SJSA1 (cell line): ENCODE results near the gene RIPK4. TPM values are rescaled to one million over a fixed set of nuclear protein-coding genes. Genes with fewer than 3 reads are reported as not detected.

Experiments used
- DNase-seq, 2 experiments: peaks; one replicate each; pipeline ENCODE4 v3.0.0-alpha.2; 2015 to 2020; ENCODE audit warnings: low spot score in 2 of 2, low read depth in 1 of 2
- H3K27ac ChIP-seq: fragments of 250-450 bp; sonication (Bioruptor Pico); 2 replicates; pipeline ENCODE4 v1.5.1; 2020; ENCODE audit warnings: mild to moderate bottlenecking, moderate library complexity
- H3K27me3 ChIP-seq: fragments of 250-450 bp; sonication (Bioruptor Pico); replicated peaks from 2 replicates; pipeline ENCODE4 v1.5.1; 2020; ENCODE audit warnings: mild to moderate bottlenecking, moderate library complexity
- H3K36me3 ChIP-seq: fragments of 250-450 bp; sonication (Bioruptor Pico); 2 replicates; pipeline ENCODE4 v1.5.1; 2020; ENCODE audit warnings: mild to moderate bottlenecking
- H3K4me1 ChIP-seq: fragments of 250-450 bp; sonication (Bioruptor Pico); replicated peaks from 2 replicates; pipeline ENCODE4 v1.6.1; 2021; ENCODE audit warnings: mild to moderate bottlenecking
- H3K4me3 ChIP-seq: fragments of 250-450 bp; sonication (Bioruptor Pico); 2 replicates; pipeline ENCODE4 v1.5.1; 2020; ENCODE audit warnings: mild to moderate bottlenecking
- H3K9me3 ChIP-seq: fragments of 250-450 bp; sonication (Bioruptor Pico); replicated peaks from 2 replicates; pipeline ENCODE4 v1.5.1; 2020; ENCODE audit warnings: mild to moderate bottlenecking
- total RNA-seq: library from RNA; depleted of rRNA; stranded (reverse); fragments of >200 nt; shearing (Covaris generic); gene quantifications from 2 replicates; pipeline ENCODE4 v1.2.3, GENCODE V29; 2014

The RIPK4 gene
- total RNA-seq, 1 experiment from 2014 or later, result 0.47 TPM

- H3K4me1 ChIP-seq, result peaks cover 40% of the 10 kb centered on the region
- DNase-seq, result no peak
- H3K36me3 ChIP-seq, result no peaks in the 10 kb centered on the region
Observed at GRCh38 chr21:41750051-41750450, 16.8 kb downstream of the RIPK4 start.

GRCh38 chr21:41749286-41749685 lies 17.6 kb downstream of the RIPK4 start:
- Histone ChIP-seq H3K27ac (no peak overlapping the region), H3K27me3 (no peaks in the 10 kb centered on the region)

More at GRCh38 chr21:41750051-41750450, 16.8 kb downstream of the RIPK4 start:
- Histone ChIP-seq H3K4me3 (no peak overlapping the region), H3K27ac (no peak overlapping the region), H3K9me3 (no peaks in the 10 kb centered on the region), H3K27me3 (no peaks in the 10 kb centered on the region)

GRCh38 chr21:41747943-41748738 lies 18.7 kb downstream of the RIPK4 start:
- H3K27me3 ChIP-seq, result no peaks in the 10 kb centered on the region
- no peaks in the 10 kb centered on the region for H3K9me3 ChIP-seq
- no peak overlapping the region for H3K4me3 ChIP-seq
- no peaks in the 10 kb centered on the region for H3K36me3 ChIP-seq
- H3K27ac ChIP-seq, result no peak overlapping the region
- DNase-seq, result no peak
- peaks cover 29% of the 10 kb centered on the region for H3K4me1 ChIP-seq

More at GRCh38 chr21:41749286-41749685, 17.6 kb downstream of the RIPK4 start:
- Histone ChIP-seq H3K36me3 (no peaks in the 10 kb centered on the region), H3K9me3 (no peaks in the 10 kb centered on the region), H3K4me3 (no peak overlapping the region), H3K4me1 (peaks cover 34% of the 10 kb centered on the region)
- DNase-seq, result no peak

- no peaks in the 10 kb centered on the region for H3K27me3 ChIP-seq
- no peak for DNase-seq
- H3K36me3 ChIP-seq, result no peaks in the 10 kb centered on the region
- H3K4me1 ChIP-seq, result peaks cover 18% of the 10 kb centered on the region
- no peak overlapping the region for H3K4me3 ChIP-seq
- no peaks in the 10 kb centered on the region for H3K9me3 ChIP-seq
- H3K27ac ChIP-seq, result no peak overlapping the region
Observed at GRCh38 chr21:41746744-41747006, 20.2 kb downstream of the RIPK4 start.

GRCh38 chr21:41745971-41746743 lies 20.7 kb downstream of the RIPK4 start:
- Histone ChIP-seq H3K27ac (no peak overlapping the region), H3K27me3 (no peaks in the 10 kb centered on the region), H3K4me1 (peaks cover 13% of the 10 kb centered on the region), H3K4me3 (no peak overlapping the region), H3K9me3 (no peaks in the 10 kb centered on the region), H3K36me3 (no peaks in the 10 kb centered on the region)
- no peak for DNase-seq

GRCh38 chr21:41745026-41745820 lies 21.6 kb downstream of the RIPK4 start:
- no peaks in the 10 kb centered on the region for H3K36me3 ChIP-seq
- H3K4me3 ChIP-seq, result no peak overlapping the region
- no peaks in the 10 kb centered on the region for H3K9me3 ChIP-seq
- no peak for DNase-seq
- peaks cover 4% of the 10 kb centered on the region for H3K4me1 ChIP-seq
- H3K27ac ChIP-seq, result no peak overlapping the region
- no peaks in the 10 kb centered on the region for H3K27me3 ChIP-seq

GRCh38 chr21:41744028-41744930 lies 22.6 kb downstream of the RIPK4 start:
- Histone ChIP-seq H3K4me1 (no peaks in the 10 kb centered on the region), H3K27ac (no peak overlapping the region), H3K27me3 (no peaks in the 10 kb centered on the region), H3K9me3 (no peaks in the 10 kb centered on the region), H3K36me3 (no peaks in the 10 kb centered on the region), H3K4me3 (no peak overlapping the region)
- no peak for DNase-seq

- H3K4me1 ChIP-seq, result no peaks in the 10 kb centered on the region
- H3K27me3 ChIP-seq, result no peaks in the 10 kb centered on the region
- H3K4me3 ChIP-seq, result no peak overlapping the region
- no peaks in the 10 kb centered on the region for H3K9me3 ChIP-seq
- no peak overlapping the region for H3K27ac ChIP-seq
- no peaks in the 10 kb centered on the region for H3K36me3 ChIP-seq
- no peak for DNase-seq
Observed at GRCh38 chr21:41743321-41744027, 23.4 kb downstream of the RIPK4 start.

GRCh38 chr21:41742073-41742875 lies 24.6 kb downstream of the RIPK4 start:
- Histone ChIP-seq H3K27ac (no peak overlapping the region), H3K36me3 (no peaks in the 10 kb centered on the region), H3K27me3 (no peaks in the 10 kb centered on the region), H3K4me1 (peaks cover 9% of the 10 kb centered on the region), H3K9me3 (no peaks in the 10 kb centered on the region), H3K4me3 (no peak overlapping the region)
- no peak for DNase-seq

- Histone ChIP-seq H3K36me3 (no peaks in the 10 kb centered on the region), H3K4me1 (peaks cover 11% of the 10 kb centered on the region), H3K27me3 (no peaks in the 10 kb centered on the region), H3K27ac (no peak overlapping the region), H3K4me3 (no peak overlapping the region), H3K9me3 (no peaks in the 10 kb centered on the region)
- DNase-seq, result no peak
Observed at GRCh38 chr21:41741253-41742072, 25.4 kb downstream of the RIPK4 start.

GRCh38 chr21:41740604-41741252 lies 26.1 kb downstream of the RIPK4 start:
- H3K27ac ChIP-seq, result no peak overlapping the region
- H3K9me3 ChIP-seq, result no peaks in the 10 kb centered on the region
- H3K4me3 ChIP-seq, result no peak overlapping the region
- H3K27me3 ChIP-seq, result no peaks in the 10 kb centered on the region
- no peak for DNase-seq
- H3K4me1 ChIP-seq, result peaks cover 11% of the 10 kb centered on the region
- H3K36me3 ChIP-seq, result no peaks in the 10 kb centered on the region
